Kidney (tissue), 14 donors: ENCODE data around the gene DCLK3. TPM values are rescaled to one million over a fixed set of nuclear protein-coding genes. Genes with fewer than 3 reads are reported as not detected.

Source experiments
- DNase-seq, 5 donors: peaks; one replicate each; pipeline ENCODE4 v3.0.0-alpha.2; 2013 to 2020
- FAIRE-seq: peaks from 2 replicates; lab custom pipeline; 2012; peaks lifted over from hg19 to GRCh38; lab: Jason Lieb, UNC
- H3K27ac ChIP-seq, 2 donors: one replicate each; pipeline ENCODE4 v1.7.0; 2013; ENCODE audit warnings: low read depth in 2 of 2, low read length in 2 of 2, inconsistent platforms in 1 of 2
- H3K27me3 ChIP-seq: one replicate; pipeline ENCODE4 v1.7.1; 2013; ENCODE audit warnings: low read length, inconsistent platforms; ENCODE audit not compliant: control insufficient read depth, insufficient read depth
- H3K36me3 ChIP-seq, 3 donors: one replicate each; pipeline versions ENCODE4 v1.7.0 to v1.7.1; 2013; ENCODE audit warnings: low read length in 3 of 3, control low read depth in 1 of 3, inconsistent platforms in 1 of 3; ENCODE audit not compliant: insufficient read depth in 3 of 3, control insufficient read depth in 2 of 3
- H3K4me1 ChIP-seq, 3 donors: one replicate each; pipeline versions ENCODE4 v1.7.0 to v1.7.1; 2013; ENCODE audit warnings: low read length in 3 of 3, inconsistent platforms in 1 of 3, low read depth in 1 of 3; ENCODE audit not compliant: control insufficient read depth in 2 of 3, insufficient read depth in 2 of 3
- H3K4me3 ChIP-seq, 3 donors: one replicate each; pipeline versions ENCODE4 v1.7.0 to v1.8.1; 2013; ENCODE audit warnings: low read length in 3 of 3, control low read depth in 1 of 3, inconsistent platforms in 1 of 3
- H3K9ac ChIP-seq, 3 donors: one replicate each; pipeline versions ENCODE4 v1.7.0 to v1.7.1; 2013; ENCODE audit warnings: low read length in 3 of 3, control low read depth in 1 of 3, inconsistent platforms in 1 of 3
- H3K9me3 ChIP-seq, 3 donors: one replicate each; pipeline versions ENCODE4 v1.7.0 to v1.7.1; 2013; ENCODE audit warnings: low read length in 3 of 3, control low read depth in 1 of 3, inconsistent platforms in 1 of 3; ENCODE audit not compliant: control insufficient read depth in 2 of 3, insufficient read depth in 1 of 3
- CTCF ChIP-seq: IDR thresholded peaks from 3 replicates; pipeline ENCODE4 v1.5.1; 2012; ENCODE audit warnings: mild to moderate bottlenecking, moderate library complexity, borderline replicate concordance; ENCODE audit not compliant: insufficient read depth; ENCODE audit errors: extremely low read depth
- intact Hi-C: fragments of 100-400 bp; cut with DNase I; formaldehyde crosslinking; loops from one replicate; pipeline ENCODE4 v1.11.1; 2022
- polyA plus RNA-seq: library from polyadenylated mRNA; stranded (reverse); fragments of 350-450 nt; fragmentation: Illumina TruSeq; extraction: RNeasy Lipid Tissue Mini Kit (QIAGEN cat#74804); gene quantifications from one replicate; pipeline ENCODE4 v1.2.3, GENCODE V29; 2014; ENCODE audit warnings: low read depth, low replicate concordance; ENCODE audit not compliant: insufficient read depth
- total RNA-seq: library from RNA; stranded (reverse); fragmentation: NEBNext Ultra II Directional; extraction: Animal tissue kit (Norgen Biotek cat#: 25700); gene quantifications from one replicate; pipeline ENCODE4 v1.2.1, GENCODE V29; 2021
- donor health status: control.
- donor health status: control.
- donor health status: control.
- donor health status: control.
- donor health status: control.
- donor health status: DM: yes; HTN: yes; CAD: no.
- donor health status: Normal renal cell carcinoma (clear cell type).

Gene DCLK3
- total and polyA plus RNA-seq, 2 donors from 2014 or later: not detected

- no peaks in the 10 kb centered on the region for H3K27me3 ChIP-seq
- no peaks in the 10 kb centered on the region for H3K36me3 ChIP-seq
- no peaks in the 10 kb centered on the region for H3K9me3 ChIP-seq
- no peak overlapping the region for H3K9ac ChIP-seq
- FAIRE-seq (no peak), DNase-seq (no peak)
- H3K4me1 ChIP-seq: no peaks in the 10 kb centered on the region
- TF ChIP-seq CTCF: no peak
- intact Hi-C loops: no loop called here
- no peak overlapping the region for H3K27ac ChIP-seq
- H3K4me3 ChIP-seq: no peak overlapping the region
Observed at GRCh38 chr3:36695113-36695768, 69.1 kb downstream of the DCLK3 start.

DNA sequence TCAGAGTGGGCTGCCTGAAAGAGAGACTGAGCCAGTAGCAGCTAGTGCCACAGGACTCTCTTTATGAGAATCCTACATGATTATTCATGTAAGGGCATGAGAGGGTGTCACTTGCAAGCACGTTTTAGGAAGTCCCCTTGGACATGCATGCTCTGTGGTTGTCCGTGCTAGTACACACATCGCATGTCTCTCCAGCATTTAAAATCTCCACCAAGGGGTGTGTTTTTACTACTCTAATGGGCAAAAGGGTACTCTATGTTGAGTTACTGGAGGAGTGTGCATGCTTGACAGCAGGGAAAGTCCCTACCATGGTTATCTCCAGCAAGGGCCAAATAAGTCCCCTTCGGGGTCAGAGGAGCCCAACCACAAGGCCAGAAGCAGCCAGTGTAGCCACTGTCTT is 70.7 kb downstream of the DCLK3 start:
- FAIRE-seq (no peak), DNase-seq (no peak)
- TF ChIP-seq CTCF: no peak
- H3K27ac ChIP-seq: no peak overlapping the region
- intact Hi-C loops: no loop called here
- no peaks in the 10 kb centered on the region for H3K27me3 ChIP-seq
- H3K36me3 ChIP-seq: no peaks in the 10 kb centered on the region
- H3K9ac ChIP-seq: no peak overlapping the region
- no peaks in the 10 kb centered on the region for H3K9me3 ChIP-seq
- no peaks in the 10 kb centered on the region for H3K4me1 ChIP-seq
- H3K4me3 ChIP-seq: no peak overlapping the region

GRCh38 chr3:36689560-36689959 is 74.8 kb downstream of the DCLK3 start:
- intact Hi-C loops: no loop called here
- Histone ChIP-seq H3K27ac (no peak overlapping the region), H3K9ac (no peak overlapping the region), H3K27me3 (no peaks in the 10 kb centered on the region), H3K4me3 (no peak overlapping the region), H3K36me3 (no peaks in the 10 kb centered on the region), H3K9me3 (no peaks in the 10 kb centered on the region), H3K4me1 (no peaks in the 10 kb centered on the region)
- no peak for FAIRE-seq
- DNase-seq: no peak
- TF ChIP-seq CTCF: no peak

DNA sequence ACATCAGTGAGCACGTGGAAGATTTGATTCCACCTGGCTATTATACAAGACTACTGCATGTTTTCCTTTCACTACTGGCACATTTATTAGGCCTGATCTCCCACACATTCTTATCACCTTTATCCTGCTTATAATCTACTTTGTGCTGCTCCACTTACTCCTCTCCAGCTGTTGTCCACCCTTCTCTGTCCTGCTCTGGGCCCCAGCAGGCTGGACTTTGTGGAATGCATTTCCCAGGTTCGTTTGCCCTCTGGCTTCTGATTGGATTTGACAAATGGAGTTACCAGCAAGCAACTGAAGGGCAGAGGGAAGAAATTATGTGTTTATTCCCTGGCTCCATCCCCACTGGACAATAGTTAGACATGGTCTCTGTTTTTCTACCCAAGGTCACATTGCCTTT is 75.5 kb downstream of the DCLK3 start:
- no peaks in the 10 kb centered on the region for H3K36me3 ChIP-seq
- H3K4me3 ChIP-seq: no peak overlapping the region
- FAIRE-seq (no peak), DNase-seq (no peak)
- H3K27ac ChIP-seq: no peak overlapping the region
- H3K9ac ChIP-seq: no peak overlapping the region
- intact Hi-C loops: no loop called here
- H3K27me3 ChIP-seq: no peaks in the 10 kb centered on the region
- no peaks in the 10 kb centered on the region for H3K4me1 ChIP-seq
- no peaks in the 10 kb centered on the region for H3K9me3 ChIP-seq
- no peak for TF ChIP-seq CTCF
